Measurements from ENCODE around the gene TTC17. TPM values are rescaled to one million over a fixed set of nuclear protein-coding genes. Genes with fewer than 3 reads are reported as not detected.
"Not testable (repeated sequence)": the region's sequence is repeated elsewhere in the genome, so short reads cannot be mapped to it uniquely, and the experiment has no call there.

The TTC17 gene
- total and polyA plus RNA-seq, 9 donors, result 47.0 to 119 (median 83.0) TPM

GRCh38 chr11:43316451-43316850 is 42.3 kb upstream of the TTC17 start:
- 89 to 94% (median 90%) methylated on average over 6 of the region's 6 CpGs for WGBS, 3 donors
- no peak for DNase-seq
- no peak overlapping the region for H3K4me3 ChIP-seq
- no peaks in the 10 kb centered on the region for H3K9me3 ChIP-seq
- no peak overlapping the region for H3K27ac ChIP-seq
- no peaks in the 10 kb centered on the region for H3K27me3 ChIP-seq
- H3K4me1 ChIP-seq (ENCODE audit: insufficient read depth), result peaks cover 7% of the 10 kb centered on the region
- intact Hi-C loops (cut with DNase I), result no loop called here
- no peaks in the 10 kb centered on the region for H3K36me3 ChIP-seq
- TF ChIP-seq EP300 (IDR thresholded peaks at IDR 0.05) (no peak), POLR2A (IDR thresholded peaks at IDR 0.05) (no peak)

- Histone ChIP-seq H3K4me1 (ENCODE audit: insufficient read depth) (no peaks in the 10 kb centered on the region), H3K4me3 (no peak overlapping the region), H3K27ac (no peak overlapping the region), H3K36me3 (no peaks in the 10 kb centered on the region), H3K9me3 (no peaks in the 10 kb centered on the region), H3K27me3 (no peaks in the 10 kb centered on the region)
- intact Hi-C loops (cut with DNase I), result no loop called here
- TF ChIP-seq POLR2A (IDR thresholded peaks at IDR 0.05), result no peak
- no peak for TF ChIP-seq EP300 (IDR thresholded peaks at IDR 0.05)
- no peak for TF ChIP-seq CTCF (IDR thresholded peaks at IDR 0.05)
- no peak for DNase-seq
- WGBS, 3 donors, result 64 to 76% (median 71%) methylated on average over 2 of the region's 2 CpGs
Observed at GRCh38 chr11:43327987-43328386, 30.7 kb upstream of the TTC17 start.

- Histone ChIP-seq H3K27me3 (no peaks in the 10 kb centered on the region), H3K4me3 (no peak overlapping the region), H3K36me3 (no peaks in the 10 kb centered on the region), H3K4me1 (ENCODE audit: insufficient read depth) (no peaks in the 10 kb centered on the region), H3K27ac (no peak overlapping the region), H3K9me3 (no peaks in the 10 kb centered on the region)
- DNase-seq, result no peak
- TF ChIP-seq EP300 (IDR thresholded peaks at IDR 0.05) (no peak), CTCF (IDR thresholded peaks at IDR 0.05) (no peak), POLR2A (IDR thresholded peaks at IDR 0.05) (no peak)
- intact Hi-C loops (cut with DNase I), result no loop called here
- 97 to 98% (median 97%) methylated on average over 2 of the region's 2 CpGs for WGBS, 3 donors
Observed at GRCh38 chr11:43328482-43328881, 30.2 kb upstream of the TTC17 start.

GRCh38 chr11:43341159-43341558 is 17.6 kb upstream of the TTC17 start:
- no peaks in the 10 kb centered on the region for H3K4me1 ChIP-seq (ENCODE audit: insufficient read depth)
- H3K4me3 ChIP-seq, result no peak overlapping the region
- H3K27me3 ChIP-seq, result no peaks in the 10 kb centered on the region
- no peak overlapping the region for H3K27ac ChIP-seq
- H3K9me3 ChIP-seq, result no peaks in the 10 kb centered on the region
- no peaks in the 10 kb centered on the region for H3K36me3 ChIP-seq
- TF ChIP-seq EP300 (IDR thresholded peaks at IDR 0.05), result no peak
- no peak for TF ChIP-seq CTCF (IDR thresholded peaks at IDR 0.05)
- no peak for TF ChIP-seq POLR2A (IDR thresholded peaks at IDR 0.05)
- DNase-seq, result no peak
- intact Hi-C loops (cut with DNase I), result no loop called here

- H3K4me3 ChIP-seq; intact Hi-C loops (cut with DNase I); H3K9me3 ChIP-seq; H3K36me3 ChIP-seq; H3K27me3 ChIP-seq; H3K4me1 ChIP-seq (ENCODE audit: insufficient read depth); DNase-seq; H3K27ac ChIP-seq: not testable (repeated sequence)
- WGBS, 3 donors, result 24% methylated on average over 6 of the region's 17 CpGs; no CpG with 5 or more reads in 2 of the 3 donors
Observed at GRCh38 chr11:43351426-43351825, 7.3 kb upstream of the TTC17 start.

DNA sequence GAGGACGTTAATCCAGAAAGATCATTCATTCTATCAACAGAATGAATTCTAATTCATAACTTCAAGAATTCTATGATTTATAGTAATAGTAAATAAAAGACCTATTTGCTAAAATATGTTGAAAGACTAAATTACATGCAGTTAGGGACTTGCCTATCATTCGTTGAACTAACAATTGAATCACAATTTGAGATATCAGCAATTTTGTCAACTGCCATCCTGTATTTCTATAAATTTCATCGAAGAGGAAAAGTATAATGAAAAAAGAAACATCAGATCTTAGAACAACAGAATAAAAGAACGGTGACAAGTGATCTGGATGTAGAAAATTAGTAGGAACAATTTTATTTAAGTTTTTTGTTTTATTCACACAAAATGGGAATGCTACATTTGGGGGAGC is 4.4 kb upstream of the TTC17 start:
- WGBS, 3 donors, result 89 to 90% (median 89%) methylated on average over 4 of the region's 4 CpGs
- no peak for DNase-seq
- H3K27me3 ChIP-seq, result no peaks in the 10 kb centered on the region
- no peak overlapping the region for H3K4me3 ChIP-seq
- peaks cover 3% of the 10 kb centered on the region for H3K4me1 ChIP-seq (ENCODE audit: insufficient read depth)
- H3K27ac ChIP-seq, result no peak overlapping the region
- TF ChIP-seq POLR2A (IDR thresholded peaks at IDR 0.05) (no peak), CTCF (IDR thresholded peaks at IDR 0.05) (no peak), EP300 (IDR thresholded peaks at IDR 0.05) (no peak)
- intact Hi-C loops (cut with DNase I), result no loop called here
- H3K9me3 ChIP-seq, result no peaks in the 10 kb centered on the region
- H3K36me3 ChIP-seq, result no peaks in the 10 kb centered on the region

Data from ovary (tissue), 9 donors.